Kidney (tissue), 14 donors: ENCODE results near the gene RNF186. TPM values are rescaled to one million over a fixed set of nuclear protein-coding genes. Genes with fewer than 3 reads are reported as not detected.

Experiments used
- DNase-seq, 5 donors: peaks; one replicate each; pipeline ENCODE4 v3.0.0-alpha.2; 2013 to 2020
- FAIRE-seq: peaks from 2 replicates; lab custom pipeline; 2012; peaks lifted over from hg19 to GRCh38; lab: Jason Lieb, UNC
- H3K27ac ChIP-seq, 2 donors: one replicate each; pipeline ENCODE4 v1.7.0; 2013; ENCODE audit warnings: low read depth in 2 of 2, low read length in 2 of 2, inconsistent platforms in 1 of 2
- H3K27me3 ChIP-seq: one replicate; pipeline ENCODE4 v1.7.1; 2013; ENCODE audit warnings: low read length, inconsistent platforms; ENCODE audit not compliant: control insufficient read depth, insufficient read depth
- H3K36me3 ChIP-seq, 3 donors: one replicate each; pipeline versions ENCODE4 v1.7.0 to v1.7.1; 2013; ENCODE audit warnings: low read length in 3 of 3, control low read depth in 1 of 3, inconsistent platforms in 1 of 3; ENCODE audit not compliant: insufficient read depth in 3 of 3, control insufficient read depth in 2 of 3
- H3K4me1 ChIP-seq, 3 donors: one replicate each; pipeline versions ENCODE4 v1.7.0 to v1.7.1; 2013; ENCODE audit warnings: low read length in 3 of 3, inconsistent platforms in 1 of 3, low read depth in 1 of 3; ENCODE audit not compliant: control insufficient read depth in 2 of 3, insufficient read depth in 2 of 3
- H3K4me3 ChIP-seq, 3 donors: one replicate each; pipeline versions ENCODE4 v1.7.0 to v1.8.1; 2013; ENCODE audit warnings: low read length in 3 of 3, control low read depth in 1 of 3, inconsistent platforms in 1 of 3
- H3K9ac ChIP-seq, 3 donors: one replicate each; pipeline versions ENCODE4 v1.7.0 to v1.7.1; 2013; ENCODE audit warnings: low read length in 3 of 3, control low read depth in 1 of 3, inconsistent platforms in 1 of 3
- H3K9me3 ChIP-seq, 3 donors: one replicate each; pipeline versions ENCODE4 v1.7.0 to v1.7.1; 2013; ENCODE audit warnings: low read length in 3 of 3, control low read depth in 1 of 3, inconsistent platforms in 1 of 3; ENCODE audit not compliant: control insufficient read depth in 2 of 3, insufficient read depth in 1 of 3
- intact Hi-C: fragments of 100-400 bp; cut with DNase I; formaldehyde crosslinking; loops from one replicate; pipeline ENCODE4 v1.11.1; 2022
- polyA plus RNA-seq: library from polyadenylated mRNA; stranded (reverse); fragments of 350-450 nt; fragmentation: Illumina TruSeq; extraction: RNeasy Lipid Tissue Mini Kit (QIAGEN cat#74804); gene quantifications from one replicate; pipeline ENCODE4 v1.2.3, GENCODE V29; 2014; ENCODE audit warnings: low read depth, low replicate concordance; ENCODE audit not compliant: insufficient read depth
- total RNA-seq: library from RNA; stranded (reverse); fragmentation: NEBNext Ultra II Directional; extraction: Animal tissue kit (Norgen Biotek cat#: 25700); gene quantifications from one replicate; pipeline ENCODE4 v1.2.1, GENCODE V29; 2021
- TF ChIP-seq, protein P1 (sequence below): IDR thresholded peaks from 3 replicates; pipeline ENCODE4 v1.5.1; 2012; ENCODE audit warnings: mild to moderate bottlenecking, moderate library complexity, borderline replicate concordance; ENCODE audit not compliant: insufficient read depth; ENCODE audit errors: extremely low read depth
- donor health status: control.
- donor health status: control.
- donor health status: control.
- donor health status: control.
- donor health status: control.
- donor health status: DM: yes; HTN: yes; CAD: no.
- donor health status: Normal renal cell carcinoma (clear cell type).

RNF186 gene
- total and polyA plus RNA-seq, 2 donors from 2014 or later: 2.7 to 111 TPM

GRCh38 chr1:19780267-19780877, 34.7 kb downstream of the RNF186 start:
- Histone ChIP-seq H3K27me3 (no peaks in the 10 kb centered on the region), H3K27ac (no peak overlapping the region), H3K9me3 (no peaks in the 10 kb centered on the region), H3K36me3 (peaks cover 0 to 11% (median 10%) of the 10 kb centered on the region in 3 donors), H3K9ac (no peak overlapping the region), H3K4me3 (no peak overlapping the region), H3K4me1 (no peaks in the 10 kb centered on the region)
- intact Hi-C loops: no loop called here
- TF ChIP-seq, protein P1, sequence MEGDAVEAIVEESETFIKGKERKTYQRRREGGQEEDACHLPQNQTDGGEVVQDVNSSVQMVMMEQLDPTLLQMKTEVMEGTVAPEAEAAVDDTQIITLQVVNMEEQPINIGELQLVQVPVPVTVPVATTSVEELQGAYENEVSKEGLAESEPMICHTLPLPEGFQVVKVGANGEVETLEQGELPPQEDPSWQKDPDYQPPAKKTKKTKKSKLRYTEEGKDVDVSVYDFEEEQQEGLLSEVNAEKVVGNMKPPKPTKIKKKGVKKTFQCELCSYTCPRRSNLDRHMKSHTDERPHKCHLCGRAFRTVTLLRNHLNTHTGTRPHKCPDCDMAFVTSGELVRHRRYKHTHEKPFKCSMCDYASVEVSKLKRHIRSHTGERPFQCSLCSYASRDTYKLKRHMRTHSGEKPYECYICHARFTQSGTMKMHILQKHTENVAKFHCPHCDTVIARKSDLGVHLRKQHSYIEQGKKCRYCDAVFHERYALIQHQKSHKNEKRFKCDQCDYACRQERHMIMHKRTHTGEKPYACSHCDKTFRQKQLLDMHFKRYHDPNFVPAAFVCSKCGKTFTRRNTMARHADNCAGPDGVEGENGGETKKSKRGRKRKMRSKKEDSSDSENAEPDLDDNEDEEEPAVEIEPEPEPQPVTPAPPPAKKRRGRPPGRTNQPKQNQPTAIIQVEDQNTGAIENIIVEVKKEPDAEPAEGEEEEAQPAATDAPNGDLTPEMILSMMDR: no peak
- DNase-seq: no peak
- FAIRE-seq: no peak

- FAIRE-seq (no peak), DNase-seq (no peak)
- H3K4me1 ChIP-seq: no peaks in the 10 kb centered on the region
- no peaks in the 10 kb centered on the region for H3K27me3 ChIP-seq
- TF ChIP-seq, protein P1: no peak
- H3K9ac ChIP-seq: no peak overlapping the region
- peaks cover 0 to 10% (median 8%) of the 10 kb centered on the region in 3 donors for H3K36me3 ChIP-seq
- no peak overlapping the region for H3K4me3 ChIP-seq
- intact Hi-C loops: no loop called here
- H3K27ac ChIP-seq: no peak overlapping the region
- no peaks in the 10 kb centered on the region for H3K9me3 ChIP-seq
Measured at GRCh38 chr1:19776933-19777332, 38.1 kb downstream of the RNF186 start.

DNA sequence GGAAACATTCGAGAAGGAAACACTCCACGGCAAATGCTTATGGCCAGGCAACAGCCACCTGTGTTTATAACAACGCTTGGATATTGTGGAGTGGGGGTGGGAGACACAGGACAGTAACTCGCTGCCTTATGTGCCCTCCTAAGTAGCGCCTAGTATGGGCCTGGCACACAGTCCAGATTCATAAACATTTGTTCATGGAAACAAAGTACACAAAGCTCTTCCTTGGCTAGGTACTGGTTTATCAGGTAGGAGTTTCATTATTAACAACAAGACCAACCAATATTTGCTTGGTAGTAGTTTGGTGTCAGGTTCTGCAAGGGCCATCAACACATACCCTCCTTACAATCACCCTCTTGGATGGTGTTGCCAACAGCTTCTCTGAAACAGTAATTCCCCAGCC, 38.8 kb downstream of the RNF186 start:
- H3K36me3 ChIP-seq: peaks cover 0 to 10% (median 10%) of the 10 kb centered on the region in 3 donors
- H3K27ac ChIP-seq: no peak overlapping the region
- TF ChIP-seq, protein P1: no peak
- intact Hi-C loops: no loop called here
- H3K27me3 ChIP-seq: no peaks in the 10 kb centered on the region
- no peak for DNase-seq
- no peak overlapping the region for H3K4me3 ChIP-seq
- no peaks in the 10 kb centered on the region for H3K4me1 ChIP-seq
- no peaks in the 10 kb centered on the region for H3K9me3 ChIP-seq
- FAIRE-seq: no peak
- H3K9ac ChIP-seq: no peak overlapping the region
